Stromal cell of bone marrow (primary cell): ENCODE data around the gene UNK.

ENCODE experiments used
- DNase-seq: peaks from one replicate; pipeline ENCODE4 v3.0.0-alpha.2; 2012; ENCODE audit warnings: low read depth

The UNK gene

GRCh38 chr17:75784473-75785015 lies at the start of gene UNK:
Gene UNK (plus strand): TSS chr17:75784806. CDS start chr17:75784881, 75 bp downstream.
- peak; percentile 99 for DNase-seq

GRCh38 chr17:75736173-75736835 lies 48.3 kb upstream of the UNK start:
- DNase-seq: no peak

- DNase-seq: no peak
These were observed 47.3 kb upstream of the UNK start for GRCh38 chr17:75737133-75737962.

- DNase-seq: peak; percentile 8
These were observed 46.3 kb upstream of the UNK start for GRCh38 chr17:75738218-75738802.

GRCh38 chr17:75739174-75739573 lies 45.4 kb upstream of the UNK start:
- no peak for DNase-seq

- DNase-seq: no peak
These were observed 44.8 kb upstream of the UNK start for GRCh38 chr17:75739801-75740200.

GRCh38 chr17:75740215-75740614 lies 44.4 kb upstream of the UNK start:
- DNase-seq: no peak

GRCh38 chr17:75740631-75741077 lies 44.0 kb upstream of the UNK start:
- DNase-seq: no peak

- DNase-seq: no peak
These were observed 42.3 kb upstream of the UNK start for GRCh38 chr17:75742337-75742736.

- no peak for DNase-seq
These were observed 40.9 kb upstream of the UNK start for GRCh38 chr17:75743625-75744206.

- DNase-seq: no peak
These were observed 35.9 kb upstream of the UNK start for GRCh38 chr17:75748706-75749105.

- DNase-seq: peak; percentile 36
These were observed 34.8 kb upstream of the UNK start for GRCh38 chr17:75749545-75750389.

- DNase-seq: no peak
These were observed 33.8 kb upstream of the UNK start for GRCh38 chr17:75750661-75751423.

GRCh38 chr17:75751676-75752404 lies 32.8 kb upstream of the UNK start:
- DNase-seq: no peak

GRCh38 chr17:75752405-75752709 lies 32.2 kb upstream of the UNK start:
- no peak for DNase-seq

- no peak for DNase-seq
These were observed 31.6 kb upstream of the UNK start for GRCh38 chr17:75752802-75753513.

- peak; percentile 27 for DNase-seq
These were observed 30.9 kb upstream of the UNK start for GRCh38 chr17:75753514-75754377.

GRCh38 chr17:75754378-75755204 lies 30.0 kb upstream of the UNK start:
- no peak for DNase-seq
